Cardiac septum (tissue), 1 donor: ENCODE measurements around the gene MRPL40. TPM values are rescaled to one million over a fixed set of nuclear protein-coding genes. Genes with fewer than 3 reads are reported as not detected.

Experiments
- DNase-seq: peaks from one replicate; pipeline ENCODE4 v3.0.0-alpha.2; 2020; ENCODE audit warnings: low spot score
- intact Hi-C: fragments of 100-400 bp; cut with DNase I; formaldehyde crosslinking; loops from one replicate; pipeline ENCODE4 v1.14.0; 2022
- long read RNA-seq: library from polyadenylated mRNA; unstranded; transcript quantifications from one replicate; pipeline ENCODE4 v2.0.0, GENCODE V29; 2021
- total RNA-seq: library from RNA; stranded (reverse); fragmentation: NEBNext Ultra II Directional; extraction: Animal tissue kit (Norgen Biotek cat#: 25700); gene quantifications from one replicate; pipeline ENCODE4 v1.2.1, GENCODE V29; 2021
- donor health status: DM: no; HTN: no; CAD: no.

MRPL40 gene
- total RNA-seq = 44.1 TPM
- long read RNA-seq, transcript MRPL40-201 (4 exons, 1,387 nt) = major isoform, 66 of 70 reads
- long read RNA-seq, partial matches to known transcripts = 2 of 70 reads
- long read RNA-seq, other reads (novel, unspliced or antisense) = 0 of 70 reads

DNA sequence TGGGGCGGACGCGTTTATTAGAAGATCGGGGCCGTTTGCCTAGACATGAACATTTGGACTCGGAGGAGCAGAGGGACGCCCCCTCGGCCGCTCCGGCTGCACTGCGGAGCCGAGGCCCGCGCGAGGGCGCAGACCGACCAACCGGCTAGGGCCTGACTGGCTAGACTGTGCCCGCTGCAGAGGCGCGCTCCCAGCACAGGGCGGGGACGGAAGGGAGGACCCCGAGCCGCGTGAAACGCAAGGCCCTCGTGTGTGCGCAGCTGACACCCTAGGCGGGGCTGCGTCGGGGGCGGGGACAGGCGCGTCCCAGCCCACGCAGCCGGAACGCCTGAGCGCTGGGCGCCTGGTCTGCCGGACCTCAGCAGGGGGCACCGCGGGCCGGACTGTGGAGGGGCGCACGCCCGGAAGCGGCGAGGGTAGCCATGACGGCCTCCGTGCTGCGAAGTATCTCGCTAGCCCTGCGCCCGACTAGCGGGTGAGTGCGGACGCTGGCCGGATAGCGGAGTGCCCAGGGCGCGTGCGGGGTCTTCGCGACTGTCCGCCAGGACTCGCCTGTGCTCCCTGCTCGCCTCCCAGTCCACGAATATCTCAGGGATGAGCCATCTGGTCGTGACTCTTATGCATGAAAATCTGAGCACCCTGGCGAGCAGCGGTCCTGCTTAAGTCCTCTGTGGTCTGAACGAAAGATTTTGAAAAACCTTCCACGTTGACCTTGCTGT is at the start of gene MRPL40:
Gene MRPL40, plus strand, starts transcription at position 413 of the 719 bp plus-strand sequence. Its CDS starts 10 bp downstream, at position 423.
- peak; percentile 97 for DNase-seq
- intact Hi-C loops = loop anchor here (2.0 to 10.0 kb wide), 4 partner anchors 15 to 307 kb away; partner anchors contain the start of genes C22orf39, CDC45, CLTCL1 and DGCR2

DNA sequence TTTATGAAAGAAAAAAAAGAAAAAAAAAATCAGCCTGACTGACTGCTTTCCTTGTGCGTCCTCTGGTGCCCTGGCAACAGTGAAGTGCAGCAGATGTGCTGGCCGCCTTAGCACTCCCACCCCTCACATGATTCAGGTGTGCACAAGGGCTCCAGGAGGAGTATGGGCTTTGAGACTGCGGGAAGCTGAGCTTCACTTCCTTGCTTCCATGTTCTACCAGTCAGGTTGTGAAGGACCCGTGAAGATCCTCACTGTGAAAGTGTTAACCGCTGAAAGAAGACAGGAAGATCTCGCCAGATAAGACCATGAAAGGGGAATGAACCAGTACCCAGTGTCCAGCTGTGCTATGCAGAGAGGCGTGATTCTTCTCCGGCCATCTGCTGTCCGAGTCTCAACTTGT is 49.1 kb upstream of the MRPL40 start:
- no peak for DNase-seq
- intact Hi-C loops = no loop called here

DNA sequence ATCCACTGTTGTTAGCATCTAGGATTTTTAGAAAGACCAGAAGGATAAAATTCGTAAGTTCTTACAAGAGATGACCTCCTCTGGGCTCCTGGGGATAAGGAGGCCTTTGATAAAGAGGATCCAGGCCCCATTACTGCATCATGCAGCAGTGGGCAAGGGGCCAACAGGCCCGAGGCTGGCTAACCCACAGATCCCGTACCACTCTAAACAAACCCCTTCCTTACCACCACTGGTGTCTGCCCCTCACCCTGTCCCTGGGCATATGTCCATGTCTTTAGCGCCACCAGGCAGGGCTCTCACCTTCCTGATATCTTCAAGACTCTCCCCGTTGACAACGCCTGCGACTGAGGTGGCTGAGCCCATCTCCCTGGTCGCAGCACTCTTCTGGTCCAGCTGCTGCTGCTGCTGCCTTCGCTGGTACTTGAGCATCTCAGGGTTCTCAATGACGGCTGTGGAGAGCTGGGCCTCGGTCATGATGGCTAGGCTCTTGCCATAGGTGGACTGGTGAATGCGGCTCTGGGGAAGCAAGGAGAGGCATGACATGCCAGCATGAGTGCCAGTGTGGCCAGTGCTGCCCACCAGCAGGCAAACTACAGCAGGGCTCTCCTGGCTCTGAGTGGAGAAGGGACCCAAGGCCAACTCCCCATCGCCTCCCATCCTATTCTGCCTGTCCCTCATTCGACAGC is 47.0 kb upstream of the MRPL40 start:
- no peak for DNase-seq
- intact Hi-C loops = no loop called here

DNA sequence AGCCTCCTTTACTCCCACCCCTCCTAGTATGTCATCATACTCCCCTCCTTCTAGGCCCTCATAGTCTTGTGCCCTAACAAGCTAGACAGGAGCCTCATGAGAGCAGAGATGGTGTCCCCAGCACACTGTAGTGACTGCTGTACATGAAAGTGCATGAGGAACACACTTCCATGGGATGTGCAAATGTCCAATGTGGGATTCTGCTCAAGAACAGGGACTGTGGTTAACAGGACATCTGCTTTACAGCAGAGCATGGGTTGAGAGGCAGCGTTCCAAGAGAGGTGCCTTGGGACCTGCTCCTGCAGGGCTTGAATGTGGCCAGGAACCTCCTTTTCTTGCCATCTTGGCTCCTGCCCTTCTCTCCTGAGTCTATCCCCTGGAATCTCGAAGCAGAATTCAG is 46.1 kb upstream of the MRPL40 start:
- DNase-seq = no peak
- intact Hi-C loops = no loop called here

DNA sequence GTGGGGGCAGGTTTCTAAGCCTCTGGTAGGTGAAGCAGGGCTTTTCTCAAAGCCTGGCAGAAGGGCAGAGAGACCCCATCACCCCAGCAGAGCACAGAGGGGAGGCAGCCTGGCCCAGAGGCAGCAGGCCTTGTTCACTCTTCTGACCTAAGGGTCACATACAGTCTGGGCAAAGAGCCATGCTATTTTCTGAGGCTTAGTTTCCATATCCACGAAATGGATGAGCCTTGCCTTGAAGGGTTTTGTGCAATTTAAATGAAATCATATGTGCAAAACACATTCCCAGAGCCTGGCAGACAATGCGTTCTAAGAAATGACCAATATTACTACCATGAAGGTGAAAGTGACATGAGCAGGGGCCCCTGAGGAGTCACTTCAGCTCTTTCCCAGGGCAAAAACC is 45.3 kb upstream of the MRPL40 start:
- no peak for DNase-seq
- intact Hi-C loops = no loop called here

DNA sequence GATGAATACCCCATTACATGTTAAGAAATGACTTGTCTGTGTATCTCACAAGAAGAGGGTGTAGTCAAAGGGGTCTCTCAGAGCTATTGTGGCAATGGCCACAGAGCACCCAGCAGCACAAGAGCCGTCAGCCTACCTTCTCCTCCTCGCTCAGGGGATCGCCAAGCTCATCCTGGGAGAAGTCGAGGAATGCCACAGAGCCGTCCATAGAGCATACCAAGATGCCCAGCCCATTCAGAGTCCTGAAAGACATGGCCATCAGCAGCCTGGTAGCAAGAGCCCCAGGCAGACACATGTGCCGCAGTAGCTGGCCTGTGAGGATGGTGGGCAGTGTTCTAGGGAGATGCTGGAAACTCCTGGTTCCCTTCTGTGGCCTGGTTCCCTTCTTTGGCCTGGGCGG is 44.8 kb upstream of the MRPL40 start:
- intact Hi-C loops = no loop called here
- no peak for DNase-seq

DNA sequence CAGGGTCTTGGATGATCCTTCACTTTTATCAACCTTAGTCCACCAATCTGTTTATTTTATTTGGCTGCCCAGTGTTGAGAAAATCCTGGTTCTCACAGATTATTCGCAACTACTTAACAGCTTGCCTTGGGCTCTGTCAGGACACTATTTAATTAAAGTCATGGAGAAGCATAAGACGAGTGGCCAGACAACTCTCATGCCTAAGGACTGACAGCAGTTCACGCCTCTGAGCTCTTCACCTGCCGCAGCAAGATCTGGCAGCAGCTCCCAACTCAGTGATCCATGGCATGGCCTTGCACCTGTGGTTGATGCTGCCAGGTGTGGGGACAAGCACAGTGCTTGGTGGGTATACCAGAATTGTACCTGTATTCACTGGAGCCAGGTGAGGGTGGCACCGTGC is 38.6 kb upstream of the MRPL40 start:
- intact Hi-C loops = no loop called here
- no peak for DNase-seq

DNA sequence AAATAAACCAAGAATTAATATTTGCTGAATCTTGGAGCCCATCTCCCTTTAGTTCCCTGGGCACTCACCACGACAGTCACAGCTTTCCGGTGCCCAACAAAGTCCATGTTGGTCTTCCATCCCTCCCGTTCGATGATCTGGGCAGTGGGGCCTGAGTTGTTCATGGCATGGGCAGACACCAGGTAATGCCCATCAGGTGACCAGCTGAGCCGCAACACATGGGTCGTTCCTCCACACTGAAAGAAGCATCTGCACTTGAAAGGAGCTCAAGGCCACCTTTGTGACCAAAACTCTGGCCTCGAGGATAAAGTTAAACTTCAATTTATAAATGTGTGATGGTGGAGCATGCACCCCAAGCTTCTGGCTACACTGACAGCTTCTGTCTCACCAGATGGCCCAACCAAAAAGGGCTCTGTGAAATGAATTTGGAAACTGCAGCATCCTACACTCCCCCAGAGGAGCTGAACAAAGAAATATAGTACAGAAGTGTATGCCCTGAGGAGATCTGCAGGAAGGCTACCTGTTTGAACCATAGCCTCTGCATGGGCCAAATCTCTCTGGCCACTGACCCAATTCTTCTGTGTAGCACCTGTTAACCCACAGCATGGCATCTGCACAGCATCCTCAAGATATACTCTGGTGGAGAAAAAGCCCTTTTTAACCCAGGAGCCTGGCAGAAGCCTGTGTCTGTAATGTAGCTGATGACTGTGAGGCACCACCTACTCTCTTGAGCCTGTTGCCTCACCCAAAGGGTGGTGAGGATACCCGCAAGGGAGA is 37.9 kb upstream of the MRPL40 start:
- intact Hi-C loops = no loop called here
- no peak for DNase-seq

DNA sequence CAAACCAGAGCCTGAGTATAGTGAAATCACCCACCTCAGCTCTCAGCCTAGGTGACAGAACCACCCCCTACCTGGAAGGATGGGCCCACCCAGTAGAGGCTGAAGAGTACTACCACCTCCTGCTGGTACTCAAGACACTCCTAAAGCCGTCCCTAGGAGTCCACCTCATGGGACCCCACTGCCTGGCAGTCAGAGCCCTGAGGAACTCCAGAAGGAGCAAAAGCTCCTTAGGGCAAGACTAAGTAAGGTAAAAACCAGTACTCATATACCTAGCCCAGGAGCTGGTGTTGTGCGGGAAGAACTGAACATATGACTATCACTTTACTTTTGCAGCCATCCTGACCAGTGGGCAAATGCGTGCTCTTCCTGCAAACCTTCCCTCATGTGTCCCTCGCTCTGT is 37.1 kb upstream of the MRPL40 start:
- no peak for DNase-seq
- intact Hi-C loops = no loop called here

DNA sequence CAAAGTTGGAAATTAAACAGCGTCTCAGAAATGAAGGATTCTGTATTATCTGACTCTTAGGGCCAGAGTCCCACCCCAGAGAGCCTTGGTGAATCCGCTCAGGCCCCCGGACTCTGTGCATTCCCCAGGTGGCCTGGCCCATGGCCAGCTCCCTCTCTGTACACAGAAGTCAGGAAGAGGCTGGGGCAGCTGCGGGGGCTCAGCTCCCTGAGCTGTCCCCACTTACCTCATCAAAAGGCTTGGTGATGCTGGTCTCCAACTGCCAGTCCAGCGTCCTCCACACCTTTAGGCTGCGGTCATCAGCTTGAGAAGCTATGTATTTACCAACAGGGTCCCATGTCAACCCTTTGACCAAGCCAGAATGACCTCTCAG is 35.8 kb upstream of the MRPL40 start:
- no peak for DNase-seq
- intact Hi-C loops = no loop called here

DNA sequence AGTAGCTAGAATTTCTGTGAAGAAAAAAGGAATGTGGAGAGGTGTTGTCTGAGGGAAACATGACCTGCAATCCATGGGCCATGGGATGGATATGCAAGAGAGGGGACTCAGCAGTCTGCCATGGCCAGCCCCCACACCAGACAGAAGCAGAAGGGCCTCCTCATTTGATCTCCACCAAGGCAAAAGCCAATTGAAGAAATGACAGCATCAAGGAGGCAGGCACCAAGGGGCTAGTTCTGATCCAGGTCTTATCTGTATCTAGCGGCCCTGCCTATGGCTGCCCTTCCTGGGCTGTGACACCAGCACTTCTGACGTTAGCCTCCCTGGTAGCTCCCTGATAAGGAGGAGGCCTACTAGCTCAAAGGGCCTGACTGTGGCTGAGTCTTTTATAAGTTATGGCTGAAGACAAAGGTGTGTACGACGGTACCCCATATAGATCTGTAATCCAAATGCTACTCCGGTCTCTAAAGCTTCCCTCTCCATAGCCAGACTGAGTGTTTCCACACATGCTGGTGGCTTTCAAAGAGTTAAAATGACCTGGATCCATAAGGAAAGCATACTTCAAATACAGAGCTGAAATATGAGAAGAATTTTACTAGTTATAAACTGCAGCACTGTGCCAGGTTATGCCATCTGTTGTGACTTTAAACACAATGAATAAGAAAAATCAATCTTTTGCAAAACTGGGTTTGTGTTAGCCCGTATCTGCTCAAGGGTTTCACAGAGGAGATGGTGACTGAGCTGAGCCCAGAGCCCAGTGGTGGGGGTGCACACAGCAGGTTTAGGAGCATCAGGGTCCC is 35.2 kb upstream of the MRPL40 start:
- intact Hi-C loops = no loop called here
- DNase-seq = no peak

DNA sequence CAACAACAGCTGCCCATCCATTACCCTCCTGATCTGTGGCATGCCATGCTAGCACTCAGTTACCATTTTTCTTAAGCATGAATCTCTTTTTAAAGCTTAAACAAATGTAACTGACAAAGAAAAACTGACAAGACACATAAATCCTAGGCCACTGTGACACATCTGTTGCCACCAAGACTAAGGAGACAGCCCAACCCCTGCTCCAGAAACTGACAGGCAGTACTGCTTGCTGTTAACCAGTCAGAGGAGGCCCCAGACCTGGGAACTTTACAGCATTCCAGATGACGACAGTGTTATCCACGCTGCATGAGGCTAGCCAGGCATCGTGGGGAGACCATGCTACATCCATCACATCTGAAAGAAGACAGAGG is 34.6 kb upstream of the MRPL40 start:
- DNase-seq = no peak
- intact Hi-C loops = no loop called here

GRCh38 chr22:19398206-19398605 is 34.1 kb upstream of the MRPL40 start:
- DNase-seq = no peak
- intact Hi-C loops = no loop called here

GRCh38 chr22:19398652-19399051 is 33.7 kb upstream of the MRPL40 start:
- DNase-seq = no peak
- intact Hi-C loops = no loop called here

- intact Hi-C loops = loop anchor here (10.0 kb wide), 1 partner anchor 56 kb away; no protein-coding TSS in a partner anchor
- DNase-seq = no peak
Measured at GRCh38 chr22:19400881-19401280, 31.5 kb upstream of the MRPL40 start.

DNA sequence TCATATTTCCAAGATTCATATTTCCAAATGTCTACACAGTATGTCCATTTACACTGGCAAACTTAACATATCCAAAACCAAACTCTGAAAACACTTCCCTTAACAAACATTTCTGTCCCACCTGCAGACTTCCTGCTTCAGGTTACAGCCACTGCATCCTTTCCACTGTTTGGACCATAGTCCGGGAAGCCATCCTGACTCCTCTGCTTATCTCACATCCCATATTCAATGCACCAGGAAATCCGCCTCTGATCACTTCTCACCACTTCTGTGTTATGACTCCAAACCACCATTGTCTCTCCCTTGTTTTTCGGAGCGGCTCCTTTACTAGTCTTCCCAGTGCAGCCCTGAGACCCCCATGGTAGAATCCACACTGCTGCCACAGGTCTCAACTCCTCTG is 30.9 kb upstream of the MRPL40 start:
- intact Hi-C loops = loop anchor here (10.0 kb wide), 1 partner anchor 57 kb away; no protein-coding TSS in a partner anchor
- no peak for DNase-seq

- no peak for DNase-seq
- intact Hi-C loops = loop anchor here (10.0 kb wide), 1 partner anchor 58 kb away; no protein-coding TSS in a partner anchor
Measured at GRCh38 chr22:19402642-19403191, 29.6 kb upstream of the MRPL40 start.

DNA sequence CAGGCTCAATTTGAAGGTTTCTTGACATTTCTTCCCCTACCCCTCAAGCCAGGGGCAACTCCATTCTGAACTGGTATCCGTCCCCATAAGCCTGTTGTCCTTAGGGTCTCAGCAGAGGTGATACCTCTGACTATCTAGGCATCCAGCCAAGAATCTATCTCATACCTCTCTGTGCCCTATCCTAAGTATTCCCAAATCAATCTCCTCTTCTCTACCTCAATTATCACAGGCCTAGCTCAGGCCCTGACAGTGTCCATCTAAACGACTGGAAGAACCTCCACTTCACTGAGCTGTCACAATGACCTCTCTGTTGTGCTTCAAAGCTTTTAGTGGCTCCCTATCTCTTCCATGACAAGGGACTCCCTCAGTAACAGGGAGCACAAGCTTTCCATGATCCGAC is 27.7 kb upstream of the MRPL40 start:
- DNase-seq = no peak
- intact Hi-C loops = loop anchor here (10.0 kb wide), 1 partner anchor 60 kb away; no protein-coding TSS in a partner anchor

- intact Hi-C loops = loop anchor here (10.0 kb wide), 1 partner anchor 60 kb away; no protein-coding TSS in a partner anchor
Measured at GRCh38 chr22:19405133-19405532, 27.2 kb upstream of the MRPL40 start.

More at GRCh38 chr22:19405133-19405532, 27.2 kb upstream of the MRPL40 start:
- DNase-seq = no peak
